ENCODE data around the gene DROSHA. TPM values are rescaled to one million over a fixed set of nuclear protein-coding genes. Genes with fewer than 3 reads are reported as not detected.

Gene DROSHA
- total RNA-seq, 1 donor from 2014 or later, result 93.1 TPM

DNA sequence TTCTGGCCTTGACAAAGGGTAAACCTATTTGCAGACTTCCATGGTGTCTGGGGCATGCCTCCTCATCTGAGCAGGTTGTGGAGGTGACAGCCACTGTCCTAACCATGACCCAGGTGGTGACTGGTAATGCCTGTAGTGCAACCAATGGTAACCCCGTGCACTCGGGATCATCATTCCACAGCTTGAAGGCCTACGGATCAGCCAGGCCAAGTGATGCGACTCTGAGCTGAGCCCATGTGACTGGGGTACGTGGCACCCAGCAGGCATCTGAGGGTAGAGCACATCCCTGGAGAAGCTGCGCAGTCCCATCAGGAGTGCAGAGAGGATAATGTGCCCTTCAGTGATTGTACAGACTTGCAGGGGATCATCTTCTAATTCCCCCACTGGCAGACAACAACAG, 35.0 kb downstream of the DROSHA start:
- H3K36me3 Mint-ChIP-seq, result peaks cover 55% of the 10 kb centered on the region

GRCh38 chr5:31496301-31496700, 35.6 kb downstream of the DROSHA start:
- TF ChIP-seq, protein P1, sequence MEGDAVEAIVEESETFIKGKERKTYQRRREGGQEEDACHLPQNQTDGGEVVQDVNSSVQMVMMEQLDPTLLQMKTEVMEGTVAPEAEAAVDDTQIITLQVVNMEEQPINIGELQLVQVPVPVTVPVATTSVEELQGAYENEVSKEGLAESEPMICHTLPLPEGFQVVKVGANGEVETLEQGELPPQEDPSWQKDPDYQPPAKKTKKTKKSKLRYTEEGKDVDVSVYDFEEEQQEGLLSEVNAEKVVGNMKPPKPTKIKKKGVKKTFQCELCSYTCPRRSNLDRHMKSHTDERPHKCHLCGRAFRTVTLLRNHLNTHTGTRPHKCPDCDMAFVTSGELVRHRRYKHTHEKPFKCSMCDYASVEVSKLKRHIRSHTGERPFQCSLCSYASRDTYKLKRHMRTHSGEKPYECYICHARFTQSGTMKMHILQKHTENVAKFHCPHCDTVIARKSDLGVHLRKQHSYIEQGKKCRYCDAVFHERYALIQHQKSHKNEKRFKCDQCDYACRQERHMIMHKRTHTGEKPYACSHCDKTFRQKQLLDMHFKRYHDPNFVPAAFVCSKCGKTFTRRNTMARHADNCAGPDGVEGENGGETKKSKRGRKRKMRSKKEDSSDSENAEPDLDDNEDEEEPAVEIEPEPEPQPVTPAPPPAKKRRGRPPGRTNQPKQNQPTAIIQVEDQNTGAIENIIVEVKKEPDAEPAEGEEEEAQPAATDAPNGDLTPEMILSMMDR (IDR thresholded peaks at IDR 0.05; ENCODE audit: unreplicated experiment), result no peak
- Mint-ChIP-seq H3K4me1 (no peaks in the 10 kb centered on the region), H3K27me3 (ENCODE audit: low read depth) (no peaks in the 10 kb centered on the region), H3K36me3 (peaks cover 55% of the 10 kb centered on the region), H3K4me3 (no peak overlapping the region), H3K27ac (no peak overlapping the region), H3K9me3 (no peaks in the 10 kb centered on the region)
- no peak for DNase-seq (ENCODE audit: low spot score in 2 of 2, unreplicated experiment in 2 of 2)

More for the DNA sequence above, 35.0 kb downstream of the DROSHA start:
- no peak overlapping the region for H3K4me3 Mint-ChIP-seq
- no peaks in the 10 kb centered on the region for H3K4me1 Mint-ChIP-seq
- no peaks in the 10 kb centered on the region for H3K9me3 Mint-ChIP-seq
- no peaks in the 10 kb centered on the region for H3K27me3 Mint-ChIP-seq (ENCODE audit: low read depth)
- TF ChIP-seq, protein P1 (IDR thresholded peaks at IDR 0.05; ENCODE audit: unreplicated experiment), result no peak
- no peak overlapping the region for H3K27ac Mint-ChIP-seq
- DNase-seq (ENCODE audit: low spot score in 2 of 2, unreplicated experiment in 2 of 2), result no peak

DNA sequence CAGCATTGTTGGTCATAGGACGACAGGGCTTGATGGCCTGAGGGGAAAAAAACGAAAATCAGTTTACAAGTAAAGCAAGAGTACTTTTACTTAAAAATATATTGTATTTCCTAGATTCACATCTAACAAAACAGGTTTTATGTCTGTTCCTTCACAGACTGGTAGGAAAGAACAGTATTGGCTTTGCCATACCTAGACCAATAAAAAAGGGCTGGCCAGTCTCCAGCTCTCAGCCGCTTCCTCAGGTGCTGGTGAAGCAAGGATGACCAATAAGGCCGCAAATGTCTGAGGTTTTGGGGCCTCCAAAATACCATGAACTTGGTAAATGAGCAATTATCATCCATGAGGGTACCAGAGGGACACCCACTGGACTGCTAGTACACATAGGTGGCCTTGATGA, 36.6 kb downstream of the DROSHA start:
- Mint-ChIP-seq H3K27ac (no peak overlapping the region), H3K27me3 (ENCODE audit: low read depth) (no peaks in the 10 kb centered on the region), H3K36me3 (peaks cover 59% of the 10 kb centered on the region), H3K4me1 (no peaks in the 10 kb centered on the region), H3K4me3 (no peak overlapping the region), H3K9me3 (no peaks in the 10 kb centered on the region)
- TF ChIP-seq, protein P1 (IDR thresholded peaks at IDR 0.05; ENCODE audit: unreplicated experiment), result no peak
- no peak for DNase-seq (ENCODE audit: low spot score in 2 of 2, unreplicated experiment in 2 of 2)

GRCh38 chr5:31492869-31493268, 39.0 kb downstream of the DROSHA start:
- H3K9me3 Mint-ChIP-seq, result no peaks in the 10 kb centered on the region
- DNase-seq (ENCODE audit: low spot score in 2 of 2, unreplicated experiment in 2 of 2), result no peak

DNA sequence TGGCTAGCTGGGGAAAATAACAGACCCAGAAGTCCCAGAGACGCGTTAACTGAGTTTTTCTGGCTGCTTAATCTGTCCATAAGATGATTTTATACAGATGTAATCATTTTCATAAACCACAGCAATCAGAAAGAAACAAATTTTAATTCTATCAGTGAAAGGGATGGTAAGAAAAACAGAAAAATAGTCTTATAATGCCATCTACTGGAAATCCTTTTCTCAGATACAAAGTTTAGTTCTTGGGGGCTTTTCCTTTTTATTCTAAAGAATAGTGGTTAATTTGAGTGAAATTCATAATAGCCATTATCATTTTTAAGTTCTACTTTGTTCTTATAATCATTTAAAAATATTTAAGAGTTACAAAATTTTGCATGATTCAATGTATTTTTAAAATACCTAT, 44.4 kb downstream of the DROSHA start:
- no peak overlapping the region for H3K4me3 Mint-ChIP-seq
- H3K27ac Mint-ChIP-seq, result no peak overlapping the region
- no peaks in the 10 kb centered on the region for H3K9me3 Mint-ChIP-seq
- no peaks in the 10 kb centered on the region for H3K27me3 Mint-ChIP-seq (ENCODE audit: low read depth)
- TF ChIP-seq, protein P1 (IDR thresholded peaks at IDR 0.05; ENCODE audit: unreplicated experiment), result no peak
- peaks cover 6% of the 10 kb centered on the region for H3K4me1 Mint-ChIP-seq
- H3K36me3 Mint-ChIP-seq, result peaks cover 47% of the 10 kb centered on the region
- no peak for DNase-seq (ENCODE audit: low spot score in 2 of 2, unreplicated experiment in 2 of 2)

More at GRCh38 chr5:31492869-31493268, 39.0 kb downstream of the DROSHA start:
- Mint-ChIP-seq H3K27me3 (ENCODE audit: low read depth) (no peaks in the 10 kb centered on the region), H3K4me1 (no peaks in the 10 kb centered on the region), H3K27ac (no peak overlapping the region), H3K36me3 (peaks cover 50% of the 10 kb centered on the region), H3K4me3 (no peak overlapping the region)
- TF ChIP-seq, protein P1 (IDR thresholded peaks at IDR 0.05; ENCODE audit: unreplicated experiment), result no peak

DNA sequence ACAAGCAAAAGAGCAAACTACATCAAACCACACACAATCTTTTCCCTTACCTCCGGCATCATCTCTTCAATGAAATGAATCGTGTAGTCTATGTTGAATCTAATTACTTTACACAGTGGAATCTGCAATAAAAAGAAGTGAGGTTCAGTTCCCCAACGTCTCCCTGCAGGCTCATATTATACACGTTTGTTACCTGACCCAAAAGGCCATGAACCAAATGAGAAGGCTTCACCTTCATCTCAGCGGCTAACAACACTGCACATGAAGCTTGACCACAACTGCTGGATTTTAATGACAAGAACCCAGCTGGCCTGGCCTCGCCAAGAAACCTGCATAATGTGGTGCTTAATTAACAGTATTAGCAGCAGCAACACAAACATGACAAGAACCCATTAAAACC, 45.5 kb downstream of the DROSHA start:
- Mint-ChIP-seq H3K4me1 (peaks cover 6% of the 10 kb centered on the region), H3K36me3 (peaks cover 50% of the 10 kb centered on the region), H3K4me3 (no peak overlapping the region), H3K27ac (no peak overlapping the region), H3K27me3 (ENCODE audit: low read depth) (no peaks in the 10 kb centered on the region), H3K9me3 (no peaks in the 10 kb centered on the region)
- TF ChIP-seq, protein P1 (IDR thresholded peaks at IDR 0.05; ENCODE audit: unreplicated experiment), result no peak
- no peak for DNase-seq (ENCODE audit: low spot score in 2 of 2, unreplicated experiment in 2 of 2)
